HepG2 (cell line): ENCODE data around the gene AMOTL2. TPM values are rescaled to one million over a fixed set of nuclear protein-coding genes. Genes with fewer than 3 reads are reported as not detected.

Experiments
- ATAC-seq: fragments of 200-7000 bp; cut with Tn5 transposase; 3 replicates; pipeline ENCODE4 v1.9.1; 2020; ENCODE audit warnings: mild to moderate bottlenecking, moderate library complexity
- BruUV-seq: library from RNA; stranded (reverse); fragments of 400-500 nt; replicated peaks from 2 replicates; lab custom pipeline; 2021; lab: Mats Ljungman, UMichigan
- CTCF ChIA-PET: fragments of 300-600 bp; formaldehyde crosslinking; extraction: SDS; loops from one replicate; lab custom pipeline; 2021; ENCODE audit warnings: low total read pairs, inconsistent platforms, low intra/inter-chr PET ratio; lab: Yijun Ruan, JAX
- POLR2A ChIA-PET: fragments of 350-600 bp; sonication (Branson Sonifier 250); formaldehyde crosslinking; loops from one replicate; lab custom pipeline; 2020; ENCODE audit warnings: antibody characterized with exemption, inconsistent platforms; lab: Yijun Ruan, JAX
- DNase-seq: peaks from one replicate; pipeline ENCODE4 v3.0.0-alpha.2; 2015; ENCODE audit warnings: low spot score
- FAIRE-seq: peaks from 3 replicates; lab custom pipeline; 2011; peaks lifted over from hg19 to GRCh38; lab: Jason Lieb, UNC
- H2AFZ ChIP-seq: one replicate; pipeline ENCODE4 v1.6.1; 2011; ENCODE audit warnings: low read length, inconsistent platforms
- H3K27ac ChIP-seq: fragments of 300-600 bp; 3 replicates; pipeline ENCODE4 v1.8.0; 2011; ENCODE audit warnings: mixed run types, mild to moderate bottlenecking, mixed read lengths, low read length, inconsistent platforms; ENCODE audit not compliant: insufficient read depth; ENCODE audit errors: extremely low read length
- H3K27me3 ChIP-seq, 2 experiments: fragments of 200-600 bp in 1 of 2; 2 replicates in 1 of 2; 3 replicates in 1 of 2; pipeline versions ENCODE4 v1.6.0 to v1.8.0; 2011; ENCODE audit warnings: low read length in 2 of 2, mild to moderate bottlenecking in 2 of 2, moderate library complexity in 2 of 2, inconsistent platforms in 1 of 2; ENCODE audit not compliant: insufficient read depth in 2 of 2, control insufficient read depth in 1 of 2
- H3K36me3 ChIP-seq, 2 experiments: fragments of 200-600 bp in 1 of 2; replicated peaks in 1 of 2; 2 replicates in 1 of 2; 3 replicates in 1 of 2; pipeline versions ENCODE4 v1.5.1 to v1.8.0; 2011; ENCODE audit warnings: low read length in 2 of 2, inconsistent platforms in 1 of 2; ENCODE audit not compliant: insufficient read depth in 2 of 2, control insufficient read depth in 1 of 2
- H3K4me1 ChIP-seq: 2 replicates; pipeline ENCODE4 v1.5.1; 2012; ENCODE audit warnings: low read length, inconsistent platforms; ENCODE audit not compliant: insufficient read depth
- H3K4me2 ChIP-seq: 2 replicates; pipeline ENCODE4 v1.6.0; 2011; ENCODE audit warnings: low read depth, low read length, inconsistent platforms
- H3K4me3 ChIP-seq, 3 experiments: fragments of 200-600 bp in 1 of 3; sonication (generic), shearing (Covaris generic) in 1 of 3; replicated peaks in 1 of 3; 2 replicates each; pipeline ENCODE4 v1.5.1; 2011 to 2016; ENCODE audit warnings: low read length in 3 of 3, inconsistent platforms in 2 of 3, low read depth in 2 of 3, mild to moderate bottlenecking in 2 of 3, control low read depth in 1 of 3, mixed read lengths in 1 of 3; ENCODE audit not compliant: insufficient read depth in 1 of 3
- H3K79me2 ChIP-seq: one replicate; pipeline ENCODE4 v1.6.1; 2011; ENCODE audit warnings: low read length, inconsistent platforms; ENCODE audit not compliant: insufficient read depth
- H3K9ac ChIP-seq: 2 replicates; pipeline ENCODE4 v1.6.0; 2011; ENCODE audit warnings: mild to moderate bottlenecking, low read depth, low read length, inconsistent platforms; ENCODE audit not compliant: insufficient read depth
- H3K9me3 ChIP-seq: 2 replicates; pipeline ENCODE4 v1.5.1; 2012; ENCODE audit warnings: mild to moderate bottlenecking, low read length
- H4K20me1 ChIP-seq: 2 replicates; pipeline ENCODE4 v1.6.0; 2011; ENCODE audit warnings: inconsistent platforms, mild to moderate bottlenecking, low read length, moderate library complexity; ENCODE audit not compliant: insufficient read depth
- ELF4 ChIP-seq: sonication (generic); formaldehyde crosslinking; IDR thresholded peaks from 2 replicates; pipeline ENCODE4 v1.5.0; 2020; ENCODE audit warnings: missing genetic modification reagents, mild to moderate bottlenecking, moderate library complexity, borderline replicate concordance
- GPN1 ChIP-seq: sonication (generic); formaldehyde crosslinking; IDR thresholded peaks from 2 replicates; pipeline ENCODE4 v1.5.1; 2020; ENCODE audit warnings: missing genetic modification reagents, borderline replicate concordance
- KDM5A ChIP-seq: fragments of 200-600 bp; sonication (generic); IDR thresholded peaks from 2 replicates; pipeline ENCODE4 v1.7.0; 2018; ENCODE audit warnings: antibody characterized with exemption, mild to moderate bottlenecking, low read length, borderline replicate concordance
- MIER2 ChIP-seq: IDR thresholded peaks from 2 replicates; pipeline ENCODE4 v1.6.1; 2016; ENCODE audit warnings: missing biosample characterization, missing genetic modification reagents
- TCF12 ChIP-seq, 2 experiments: fragments of 450-650 bp in 1 of 2; sonication (generic) in 1 of 2; formaldehyde crosslinking in 1 of 2; IDR thresholded peaks; 2 replicates each; pipeline versions ENCODE4 v1.6.1 to v1.8.0; 2017 to 2022; ENCODE audit warnings: antibody characterized with exemption in 1 of 2, mild to moderate bottlenecking in 1 of 2, missing genetic modification reagents in 1 of 2, moderate library complexity in 1 of 2
- TEAD2 ChIP-seq: sonication (generic); formaldehyde crosslinking; IDR thresholded peaks from 2 replicates; pipeline ENCODE4 v1.9.0; 2021; ENCODE audit warnings: missing genetic modification reagents
- ZBTB7B ChIP-seq: sonication (generic); formaldehyde crosslinking; IDR thresholded peaks from 2 replicates; pipeline ENCODE4 v1.4.0; 2020; ENCODE audit warnings: missing genetic modification reagents
- ZFP36L1 ChIP-seq: sonication (generic); formaldehyde crosslinking; IDR thresholded peaks from 2 replicates; pipeline ENCODE4 v1.8.0; 2022; ENCODE audit warnings: mild to moderate bottlenecking, missing genetic modification reagents, moderate library complexity
- ZFP36L2 ChIP-seq: sonication (generic); formaldehyde crosslinking; IDR thresholded peaks from 2 replicates; pipeline ENCODE4 v1.4.0; 2020; ENCODE audit warnings: missing genetic modification reagents
- ZNF335 ChIP-seq: sonication (generic); formaldehyde crosslinking; IDR thresholded peaks from 2 replicates; pipeline ENCODE4 v1.4.0; 2020; ENCODE audit warnings: missing genetic modification reagents
- ZNF557 ChIP-seq: sonication (generic); formaldehyde crosslinking; IDR thresholded peaks from 2 replicates; pipeline ENCODE4 v1.4.0; 2020; ENCODE audit warnings: missing genetic modification reagents
- ZNF891 ChIP-seq: sonication (generic); formaldehyde crosslinking; IDR thresholded peaks from 2 replicates; pipeline ENCODE4 v1.5.0; 2020; ENCODE audit warnings: mild to moderate bottlenecking, missing genetic modification reagents
- ZSCAN12 ChIP-seq: sonication (generic); formaldehyde crosslinking; IDR thresholded peaks from 2 replicates; pipeline ENCODE4 v1.9.0; 2021; ENCODE audit warnings: mild to moderate bottlenecking, missing genetic modification reagents
- WGBS: methylation state at CpG from one replicate; pipeline ENCODE4 v1.1.6; 2017; ENCODE audit warnings: low lambda C conversion rate; 5-methylcytosine and 5-hydroxymethylcytosine counted together
- in situ Hi-C: cut with HindIII; loops from 2 replicates; pipeline ENCODE4 v1.10.0; 2017; ENCODE audit warnings: low pct_unique_long_range_greater_than_20kb; ENCODE audit not compliant: extremely low pct_ligation_motif_present
- intact Hi-C: fragments of 100-400 bp; cut with micrococcal nuclease; formaldehyde crosslinking; loops from one replicate; pipeline ENCODE4 v1.10.0; 2022; ENCODE audit not compliant: unreplicated experiment
- polyA plus RNA-seq, 8 experiments: library from polyadenylated mRNA; depleted of rRNA in 3 of 8; stranded (reverse) in 7 of 8; unstranded in 1 of 8; fragments of >200 nt; fragmentation: Illumina TruSeq in 4 of 8; extraction: Trizol in 4 of 8; gene quantifications; 2 replicates each; pipeline versions ENCODE4 v1.2.1 to v1.2.3, GENCODE V29; 2011 to 2016; ENCODE audit warnings: low read depth in 4 of 8, missing spikeins in 1 of 8, mixed read lengths in 1 of 8; ENCODE audit not compliant: insufficient read depth in 1 of 8
- total RNA-seq, 5 experiments: library from RNA; depleted of rRNA; stranded (reverse); fragments of >200 nt; fragmentation: Illumina TruSeq; extraction: Trizol; gene quantifications; 2 replicates each; pipeline ENCODE4 v1.2.3, GENCODE V29; 2016; ENCODE audit warnings: low read depth in 1 of 5
- TF ChIP-seq, protein P1 (sequence below): sonication (generic); formaldehyde crosslinking; IDR thresholded peaks from 2 replicates; pipeline ENCODE4 v1.4.0; 2020; ENCODE audit warnings: missing genetic modification reagents
- TF ChIP-seq, protein P2 (sequence below): sonication (generic); formaldehyde crosslinking; IDR thresholded peaks from 2 replicates; pipeline ENCODE4 v1.5.1; 2020; ENCODE audit warnings: missing genetic modification reagents, mild to moderate bottlenecking, borderline replicate concordance
- TF ChIP-seq, protein P3 (sequence below): sonication (generic); formaldehyde crosslinking; IDR thresholded peaks from 2 replicates; pipeline ENCODE4 v1.5.0; 2020; ENCODE audit warnings: mild to moderate bottlenecking, missing genetic modification reagents, borderline replicate concordance
- TF ChIP-seq, protein P4 (sequence below): sonication (generic); formaldehyde crosslinking; IDR thresholded peaks from 2 replicates; pipeline ENCODE4 v1.5.0; 2020; ENCODE audit warnings: missing genetic modification reagents, mild to moderate bottlenecking, borderline replicate concordance

Gene AMOTL2
- total and polyA plus RNA-seq, 2 of the 13 experiments (the other 11 are each of a cell fraction or from before 2014, with no cell fraction given) = 17.3 to 18.5 TPM

DNA sequence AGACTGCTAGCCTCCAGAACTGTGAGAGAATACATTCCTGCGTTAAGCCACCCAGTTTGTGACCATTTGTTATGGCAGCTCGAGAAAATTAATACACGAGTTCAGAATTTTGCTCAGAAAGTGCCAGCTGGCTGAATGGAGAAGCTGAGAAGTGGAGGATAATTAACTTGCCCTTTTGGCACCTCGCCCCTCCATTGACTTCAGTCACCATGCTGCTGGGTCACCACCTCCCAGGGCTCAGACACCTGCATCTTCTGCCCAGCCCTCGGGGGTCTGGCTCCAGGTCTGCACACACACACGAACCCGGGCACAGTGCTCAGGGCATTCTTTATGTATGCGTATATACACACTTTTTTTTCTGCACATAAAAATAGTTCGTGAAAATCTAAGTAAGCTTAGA lies 32.0 kb downstream of the AMOTL2 start (continued):
- TF ChIP-seq ZNF891 (CRISPR knock-in tag) = no peak
- TF ChIP-seq, protein P1, sequence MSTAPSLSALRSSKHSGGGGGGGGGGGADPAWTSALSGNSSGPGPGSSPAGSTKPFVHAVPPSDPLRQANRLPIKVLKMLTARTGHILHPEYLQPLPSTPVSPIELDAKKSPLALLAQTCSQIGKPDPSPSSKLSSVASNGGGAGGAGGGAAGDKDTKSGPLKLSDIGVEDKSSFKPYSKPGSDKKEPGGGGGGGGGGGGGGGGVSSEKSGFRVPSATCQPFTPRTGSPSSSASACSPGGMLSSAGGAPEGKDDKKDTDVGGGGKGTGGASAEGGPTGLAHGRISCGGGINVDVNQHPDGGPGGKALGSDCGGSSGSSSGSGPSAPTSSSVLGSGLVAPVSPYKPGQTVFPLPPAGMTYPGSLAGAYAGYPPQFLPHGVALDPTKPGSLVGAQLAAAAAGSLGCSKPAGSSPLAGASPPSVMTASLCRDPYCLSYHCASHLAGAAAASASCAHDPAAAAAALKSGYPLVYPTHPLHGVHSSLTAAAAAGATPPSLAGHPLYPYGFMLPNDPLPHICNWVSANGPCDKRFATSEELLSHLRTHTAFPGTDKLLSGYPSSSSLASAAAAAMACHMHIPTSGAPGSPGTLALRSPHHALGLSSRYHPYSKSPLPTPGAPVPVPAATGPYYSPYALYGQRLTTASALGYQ (CRISPR knock-in tag) = no peak
- TF ChIP-seq TEAD2 (CRISPR knock-in tag) = no peak
- TF ChIP-seq, protein P2, sequence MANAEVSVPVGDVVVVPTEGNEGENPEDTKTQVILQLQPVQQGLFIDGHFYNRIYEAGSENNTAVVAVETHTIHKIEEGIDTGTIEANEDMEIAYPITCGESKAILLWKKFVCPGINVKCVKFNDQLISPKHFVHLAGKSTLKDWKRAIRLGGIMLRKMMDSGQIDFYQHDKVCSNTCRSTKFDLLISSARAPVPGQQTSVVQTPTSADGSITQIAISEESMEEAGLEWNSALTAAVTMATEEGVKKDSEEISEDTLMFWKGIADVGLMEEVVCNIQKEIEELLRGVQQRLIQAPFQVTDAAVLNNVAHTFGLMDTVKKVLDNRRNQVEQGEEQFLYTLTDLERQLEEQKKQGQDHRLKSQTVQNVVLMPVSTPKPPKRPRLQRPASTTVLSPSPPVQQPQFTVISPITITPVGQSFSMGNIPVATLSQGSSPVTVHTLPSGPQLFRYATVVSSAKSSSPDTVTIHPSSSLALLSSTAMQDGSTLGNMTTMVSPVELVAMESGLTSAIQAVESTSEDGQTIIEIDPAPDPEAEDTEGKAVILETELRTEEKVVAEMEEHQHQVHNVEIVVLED (CRISPR knock-in tag) = no peak
- TF ChIP-seq, protein P3, sequence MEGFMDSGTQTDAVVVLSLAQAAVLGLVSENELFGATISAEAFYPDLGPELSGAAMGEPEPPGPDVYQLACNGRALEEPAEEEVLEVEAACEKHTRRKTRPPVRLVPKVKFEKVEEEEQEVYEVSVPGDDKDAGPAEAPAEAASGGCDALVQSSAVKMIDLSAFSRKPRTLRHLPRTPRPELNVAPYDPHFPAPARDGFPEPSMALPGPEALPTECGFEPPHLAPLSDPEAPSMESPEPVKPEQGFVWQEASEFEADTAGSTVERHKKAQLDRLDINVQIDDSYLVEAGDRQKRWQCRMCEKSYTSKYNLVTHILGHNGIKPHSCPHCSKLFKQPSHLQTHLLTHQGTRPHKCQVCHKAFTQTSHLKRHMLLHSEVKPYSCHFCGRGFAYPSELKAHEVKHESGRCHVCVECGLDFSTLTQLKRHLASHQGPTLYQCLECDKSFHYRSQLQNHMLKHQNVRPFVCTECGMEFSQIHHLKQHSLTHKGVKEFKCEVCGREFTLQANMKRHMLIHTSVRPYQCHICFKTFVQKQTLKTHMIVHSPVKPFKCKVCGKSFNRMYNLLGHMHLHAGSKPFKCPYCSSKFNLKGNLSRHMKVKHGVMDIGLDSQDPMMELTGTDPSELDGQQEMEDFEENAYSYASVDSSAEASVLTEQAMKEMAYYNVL (CRISPR knock-in tag) = no peak
- no peak for TF ChIP-seq ZSCAN12 (CRISPR knock-in tag)

DNA sequence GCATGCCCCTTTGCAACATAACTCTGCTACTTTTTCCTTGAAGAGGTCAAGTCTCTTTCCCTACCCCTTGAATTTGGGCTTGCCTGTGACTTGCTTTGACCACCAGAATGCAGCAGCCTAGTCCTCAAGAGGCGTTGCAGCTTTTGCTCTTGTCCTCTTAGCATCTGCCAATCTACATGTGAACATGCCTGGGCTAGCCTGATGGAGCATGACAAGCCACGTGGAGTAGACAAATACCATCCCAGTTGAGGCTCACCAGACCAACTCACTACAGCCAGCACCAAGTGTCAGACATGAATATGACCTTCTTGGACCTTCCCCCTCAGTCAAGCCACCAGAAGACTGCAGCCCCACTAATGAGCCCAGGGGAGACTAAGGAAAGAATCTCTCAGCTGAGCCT lies 32.9 kb downstream of the AMOTL2 start:
- Histone ChIP-seq H3K27me3 (no peaks in the 10 kb centered on the region), H3K79me2 (no peaks in the 10 kb centered on the region), H2AFZ (no peak overlapping the region), H3K9me3 (peaks cover 4% of the 10 kb centered on the region), H3K4me2 (no peak overlapping the region), H3K4me3 (no peak overlapping the region), H3K9ac (no peak overlapping the region), H3K36me3 (no peaks in the 10 kb centered on the region), H3K27ac (no peak overlapping the region), H4K20me1 (no peaks in the 10 kb centered on the region), H3K4me1 (peaks cover 56% of the 10 kb centered on the region)
- BruUV-seq = no TSS peak
- WGBS = 85% methylated on average over 2 of the region's 2 CpGs
- intact Hi-C loops (loop anchor here (2.0 kb wide), 1 partner anchor 15 kb away; no protein-coding TSS in a partner anchor), in situ Hi-C loops (no loop called here)
- FAIRE-seq = no peak
- POLR2A ChIA-PET = no interaction called here
- no peak for DNase-seq
- CTCF ChIA-PET = no interaction called here
- ATAC-seq = no peak
- no peak for TF ChIP-seq ZFP36L2 (CRISPR knock-in tag)
- no peak for TF ChIP-seq MIER2 (CRISPR knock-in tag)
- TF ChIP-seq KDM5A = no peak
- TF ChIP-seq, protein P4, sequence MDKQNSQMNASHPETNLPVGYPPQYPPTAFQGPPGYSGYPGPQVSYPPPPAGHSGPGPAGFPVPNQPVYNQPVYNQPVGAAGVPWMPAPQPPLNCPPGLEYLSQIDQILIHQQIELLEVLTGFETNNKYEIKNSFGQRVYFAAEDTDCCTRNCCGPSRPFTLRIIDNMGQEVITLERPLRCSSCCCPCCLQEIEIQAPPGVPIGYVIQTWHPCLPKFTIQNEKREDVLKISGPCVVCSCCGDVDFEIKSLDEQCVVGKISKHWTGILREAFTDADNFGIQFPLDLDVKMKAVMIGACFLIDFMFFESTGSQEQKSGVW (CRISPR knock-in tag) = no peak
- TF ChIP-seq ZSCAN12 (CRISPR knock-in tag) = no peak
- no peak for TF ChIP-seq ZBTB7B
- no peak for TF ChIP-seq ZNF557 (CRISPR knock-in tag)
- no peak for TF ChIP-seq ELF4 (CRISPR knock-in tag)
- no peak for TF ChIP-seq ZFP36L1 (CRISPR knock-in tag)
- TF ChIP-seq ZNF335 (CRISPR knock-in tag) = no peak
- no peak for TF ChIP-seq GPN1 (CRISPR knock-in tag)
- no peak for TF ChIP-seq TCF12 (IDR thresholded peaks at IDR 0.05)
- TF ChIP-seq TCF12 (CRISPR knock-in tag; IDR thresholded peaks at IDR 0.05) = no peak
